ENCODE measurements around the gene KATNB1. TPM values are rescaled to one million over a fixed set of nuclear protein-coding genes. Genes with fewer than 3 reads are reported as not detected.

KATNB1 gene
- polyA plus RNA-seq, 1 donor from 2014 or later = 57.9 TPM

GRCh38 chr16:57799600-57800199 lies 64.1 kb downstream of the KATNB1 start:
- no peaks in the 10 kb centered on the region for H3K9me2 ChIP-seq (ENCODE audit: insufficient read depth, low read length)
- peaks cover 8% of the 10 kb centered on the region for H3K36me3 ChIP-seq (ENCODE audit: insufficient read depth, low read length)
- no peak overlapping the region for H3K4me2 ChIP-seq (ENCODE audit: low read length)
- peaks cover 13% of the 10 kb centered on the region for H3K27me3 ChIP-seq (ENCODE audit: insufficient read depth, low read depth, low read length)
- H2AFZ ChIP-seq (ENCODE audit: low read depth, low read length) = no peak overlapping the region
- no peaks in the 10 kb centered on the region for H3K9me3 ChIP-seq (ENCODE audit: low read length)
- H3K27ac ChIP-seq (ENCODE audit: low read length) = no peak overlapping the region
- H4K20me1 ChIP-seq (ENCODE audit: insufficient read depth) = no peaks in the 10 kb centered on the region
- no peaks in the 10 kb centered on the region for H3F3A ChIP-seq (ENCODE audit: insufficient read depth, low read length, poor library complexity, severe bottlenecking)
- no peak overlapping the region for H3K4me3 ChIP-seq (ENCODE audit: low read length)
- no peaks in the 10 kb centered on the region for H3K79me2 ChIP-seq (replicated peaks; ENCODE audit: insufficient read depth, low read length)
- no peak overlapping the region for H3K9ac ChIP-seq (ENCODE audit: low read length)
- no peak for TF ChIP-seq RAD21 (conservative IDR thresholded peaks at IDR 0.05)
- TF ChIP-seq REST (IDR thresholded peaks at IDR 0.05; ENCODE audit: borderline replicate concordance) = no peak
- no peak for TF ChIP-seq SMC3 (conservative IDR thresholded peaks at IDR 0.05; ENCODE audit: poor library complexity)
- no peak for TF ChIP-seq POLR2AphosphoS5 (IDR thresholded peaks at IDR 0.05)

GRCh38 chr16:57800200-57801097 lies 64.9 kb downstream of the KATNB1 start:
- no peaks in the 10 kb centered on the region for H3K79me2 ChIP-seq (replicated peaks; ENCODE audit: insufficient read depth, low read length)
- no peaks in the 10 kb centered on the region for H4K20me1 ChIP-seq (ENCODE audit: insufficient read depth)

More at GRCh38 chr16:57800200-57801097, 64.9 kb downstream of the KATNB1 start:
- TF ChIP-seq CTCF (IDR thresholded peaks at IDR 0.05; ENCODE audit: poor library complexity, severe bottlenecking) = no peak
- TF ChIP-seq SMC3 (conservative IDR thresholded peaks at IDR 0.05; ENCODE audit: poor library complexity) = no peak
- no peak for TF ChIP-seq MXI1 (conservative IDR thresholded peaks at IDR 0.05; ENCODE audit: poor library complexity, severe bottlenecking)
- no peak for TF ChIP-seq EP300 (conservative IDR thresholded peaks at IDR 0.05; ENCODE audit: poor library complexity, severe bottlenecking)
- H3K27me3 ChIP-seq (ENCODE audit: insufficient read depth, low read depth, low read length) = peaks cover 13% of the 10 kb centered on the region
- no peak overlapping the region for H3K9ac ChIP-seq (ENCODE audit: low read length)
- peaks cover 8% of the 10 kb centered on the region for H3K36me3 ChIP-seq (ENCODE audit: insufficient read depth, low read length)
- H3F3A ChIP-seq (ENCODE audit: insufficient read depth, low read length, poor library complexity, severe bottlenecking) = no peaks in the 10 kb centered on the region
- no peaks in the 10 kb centered on the region for H3K9me2 ChIP-seq (ENCODE audit: insufficient read depth, low read length)
- H3K27ac ChIP-seq (ENCODE audit: low read length) = no peak overlapping the region
- no peaks in the 10 kb centered on the region for H3K9me3 ChIP-seq (ENCODE audit: low read length)
- peak overlapping the region; percentile 74 for H3K4me3 ChIP-seq (ENCODE audit: low read length)
- H3K4me2 ChIP-seq (ENCODE audit: low read length) = peak overlapping the region; percentile 74
- no peak overlapping the region for H2AFZ ChIP-seq (ENCODE audit: low read depth, low read length)

Measured in neural cell (in vitro differentiated cells).